ENCODE results near the gene C1QTNF8. TPM values are rescaled to one million over a fixed set of nuclear protein-coding genes. Genes with fewer than 3 reads are reported as not detected.

C1QTNF8 gene
- total and polyA plus RNA-seq, 2 of the 13 experiments (the other 11 are each of a cell fraction or from before 2014, with no cell fraction given): 0.09 TPM; not detected in 1

DNA sequence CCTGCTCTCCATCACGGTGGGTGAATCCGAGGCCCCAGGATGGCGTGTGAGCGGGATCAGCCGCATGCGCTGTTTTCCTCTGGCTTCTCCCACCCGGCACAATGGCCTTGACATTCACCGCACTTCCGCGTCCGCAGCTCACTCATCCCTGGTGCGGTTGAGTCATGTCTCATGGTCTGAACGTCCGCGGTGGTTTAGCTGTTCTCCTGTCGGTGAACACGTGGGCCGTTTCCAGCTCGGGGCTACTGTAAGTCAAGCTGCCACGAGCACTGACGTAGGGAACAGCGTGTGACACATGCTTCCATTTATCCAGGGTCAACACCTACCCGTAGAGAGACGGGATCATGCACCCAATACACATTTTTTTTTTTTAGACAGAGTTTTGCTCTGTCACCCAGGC lies 41.6 kb upstream of the C1QTNF8 start (continued):
- TF ChIP-seq SRF (IDR thresholded peaks at IDR 0.05; ENCODE audit: low read depth, low read length) (no peak), KAT2B (IDR thresholded peaks at IDR 0.05; ENCODE audit: borderline replicate concordance, low read depth, low read length) (no peak), SKI (IDR thresholded peaks at IDR 0.05; ENCODE audit: partially characterized antibody) (peak; percentile 81), ZNF274 (CRISPR knock-in tag; IDR thresholded peaks at IDR 0.05) (no peak), KLF16 (CRISPR knock-in tag; IDR thresholded peaks at IDR 0.05) (0 out of 4 replicates have a peak, but pooled peaks of 1 of the 2 experiments have one; percentile 67), TAF15 (IDR thresholded peaks at IDR 0.05; ENCODE audit: low read depth, low read length, poor library complexity, severe bottlenecking) (no peak), ELF3 (CRISPR knock-in tag; IDR thresholded peaks at IDR 0.05) (peak; percentile 96), ZNF552 (CRISPR knock-in tag; IDR thresholded peaks at IDR 0.05; ENCODE audit: borderline replicate concordance) (no peak), CREB1 (IDR thresholded peaks at IDR 0.05) (peak; percentile 86), CREB1 (CRISPR knock-in tag; IDR thresholded peaks at IDR 0.05) (no peak), NFIC (IDR thresholded peaks at IDR 0.05; ENCODE audit: low read length) (no peak), PHF20 (CRISPR knock-in tag; IDR thresholded peaks at IDR 0.05) (no peak), MAF1 (CRISPR knock-in tag; IDR thresholded peaks at IDR 0.05; ENCODE audit: borderline replicate concordance) (no peak), PRPF4 (IDR thresholded peaks at IDR 0.05; ENCODE audit: low read depth, low read length, poor library complexity, severe bottlenecking) (no peak), RXRB (CRISPR knock-in tag; IDR thresholded peaks at IDR 0.05; ENCODE audit: borderline replicate concordance) (peak; percentile 83)
- TF ChIP-seq, protein P1, sequence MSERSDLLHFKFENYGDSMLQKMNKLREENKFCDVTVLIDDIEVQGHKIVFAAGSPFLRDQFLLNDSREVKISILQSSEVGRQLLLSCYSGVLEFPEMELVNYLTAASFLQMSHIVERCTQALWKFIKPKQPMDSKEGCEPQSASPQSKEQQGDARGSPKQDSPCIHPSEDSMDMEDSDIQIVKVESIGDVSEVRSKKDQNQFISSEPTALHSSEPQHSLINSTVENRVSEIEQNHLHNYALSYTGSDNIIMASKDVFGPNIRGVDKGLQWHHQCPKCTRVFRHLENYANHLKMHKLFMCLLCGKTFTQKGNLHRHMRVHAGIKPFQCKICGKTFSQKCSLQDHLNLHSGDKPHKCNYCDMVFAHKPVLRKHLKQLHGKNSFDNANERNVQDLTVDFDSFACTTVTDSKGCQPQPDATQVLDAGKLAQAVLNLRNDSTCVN (CRISPR knock-in tag; IDR thresholded peaks at IDR 0.05; ENCODE audit: borderline replicate concordance): peak; percentile 73
- TF ChIP-seq, protein P2, sequence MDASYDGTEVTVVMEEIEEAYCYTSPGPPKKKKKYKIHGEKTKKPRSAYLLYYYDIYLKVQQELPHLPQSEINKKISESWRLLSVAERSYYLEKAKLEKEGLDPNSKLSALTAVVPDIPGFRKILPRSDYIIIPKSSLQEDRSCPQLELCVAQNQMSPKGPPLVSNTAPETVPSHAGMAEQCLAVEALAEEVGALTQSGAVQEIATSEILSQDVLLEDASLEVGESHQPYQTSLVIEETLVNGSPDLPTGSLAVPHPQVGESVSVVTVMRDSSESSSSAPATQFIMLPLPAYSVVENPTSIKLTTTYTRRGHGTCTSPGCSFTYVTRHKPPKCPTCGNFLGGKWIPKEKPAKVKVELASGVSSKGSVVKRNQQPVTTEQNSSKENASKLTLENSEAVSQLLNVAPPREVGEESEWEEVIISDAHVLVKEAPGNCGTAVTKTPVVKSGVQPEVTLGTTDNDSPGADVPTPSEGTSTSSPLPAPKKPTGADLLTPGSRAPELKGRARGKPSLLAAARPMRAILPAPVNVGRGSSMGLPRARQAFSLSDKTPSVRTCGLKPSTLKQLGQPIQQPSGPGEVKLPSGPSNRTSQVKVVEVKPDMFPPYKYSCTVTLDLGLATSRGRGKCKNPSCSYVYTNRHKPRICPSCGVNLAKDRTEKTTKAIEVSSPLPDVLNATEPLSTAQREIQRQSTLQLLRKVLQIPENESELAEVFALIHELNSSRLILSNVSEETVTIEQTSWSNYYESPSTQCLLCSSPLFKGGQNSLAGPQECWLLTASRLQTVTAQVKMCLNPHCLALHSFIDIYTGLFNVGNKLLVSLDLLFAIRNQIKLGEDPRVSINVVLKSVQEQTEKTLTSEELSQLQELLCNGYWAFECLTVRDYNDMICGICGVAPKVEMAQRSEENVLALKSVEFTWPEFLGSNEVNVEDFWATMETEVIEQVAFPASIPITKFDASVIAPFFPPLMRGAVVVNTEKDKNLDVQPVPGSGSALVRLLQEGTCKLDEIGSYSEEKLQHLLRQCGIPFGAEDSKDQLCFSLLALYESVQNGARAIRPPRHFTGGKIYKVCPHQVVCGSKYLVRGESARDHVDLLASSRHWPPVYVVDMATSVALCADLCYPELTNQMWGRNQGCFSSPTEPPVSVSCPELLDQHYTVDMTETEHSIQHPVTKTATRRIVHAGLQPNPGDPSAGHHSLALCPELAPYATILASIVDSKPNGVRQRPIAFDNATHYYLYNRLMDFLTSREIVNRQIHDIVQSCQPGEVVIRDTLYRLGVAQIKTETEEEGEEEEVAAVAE (CRISPR knock-in tag; IDR thresholded peaks at IDR 0.05; ENCODE audit: borderline replicate concordance): no peak
- TF ChIP-seq, protein P3, sequence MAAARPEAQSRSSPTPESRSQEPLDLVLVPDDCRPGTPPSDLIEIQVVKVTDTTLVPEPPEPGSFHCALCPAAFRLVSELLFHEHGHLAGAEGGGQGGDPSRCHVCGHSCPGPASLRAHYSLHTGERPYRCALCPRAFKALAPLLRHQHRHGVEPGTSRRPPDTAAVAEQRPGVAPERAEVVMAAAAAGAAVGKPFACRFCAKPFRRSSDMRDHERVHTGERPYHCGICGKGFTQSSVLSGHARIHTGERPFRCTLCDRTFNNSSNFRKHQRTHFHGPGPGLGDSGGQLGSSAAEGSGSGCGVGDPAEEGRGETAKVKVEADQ (CRISPR knock-in tag; IDR thresholded peaks at IDR 0.05; ENCODE audit: borderline replicate concordance): no peak
- TF ChIP-seq, protein P4, sequence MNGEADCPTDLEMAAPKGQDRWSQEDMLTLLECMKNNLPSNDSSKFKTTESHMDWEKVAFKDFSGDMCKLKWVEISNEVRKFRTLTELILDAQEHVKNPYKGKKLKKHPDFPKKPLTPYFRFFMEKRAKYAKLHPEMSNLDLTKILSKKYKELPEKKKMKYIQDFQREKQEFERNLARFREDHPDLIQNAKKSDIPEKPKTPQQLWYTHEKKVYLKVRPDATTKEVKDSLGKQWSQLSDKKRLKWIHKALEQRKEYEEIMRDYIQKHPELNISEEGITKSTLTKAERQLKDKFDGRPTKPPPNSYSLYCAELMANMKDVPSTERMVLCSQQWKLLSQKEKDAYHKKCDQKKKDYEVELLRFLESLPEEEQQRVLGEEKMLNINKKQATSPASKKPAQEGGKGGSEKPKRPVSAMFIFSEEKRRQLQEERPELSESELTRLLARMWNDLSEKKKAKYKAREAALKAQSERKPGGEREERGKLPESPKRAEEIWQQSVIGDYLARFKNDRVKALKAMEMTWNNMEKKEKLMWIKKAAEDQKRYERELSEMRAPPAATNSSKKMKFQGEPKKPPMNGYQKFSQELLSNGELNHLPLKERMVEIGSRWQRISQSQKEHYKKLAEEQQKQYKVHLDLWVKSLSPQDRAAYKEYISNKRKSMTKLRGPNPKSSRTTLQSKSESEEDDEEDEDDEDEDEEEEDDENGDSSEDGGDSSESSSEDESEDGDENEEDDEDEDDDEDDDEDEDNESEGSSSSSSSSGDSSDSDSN (CRISPR knock-in tag; IDR thresholded peaks at IDR 0.05): peak; percentile 25; the same call in 1 of the 2 replicates
